ENCODE data around the gene PHACTR1.
"Not testable (repeated sequence)": the region's sequence is repeated elsewhere in the genome, so short reads cannot be mapped to it uniquely, and the experiment has no call there.

Gene PHACTR1

GRCh38 chr6:13242590-13242989 is 526.0 kb downstream of the PHACTR1 start:
- Histone ChIP-seq H3K9me3 (ENCODE audit: low read depth, low read length) (no peaks in the 10 kb centered on the region), H3K36me3 (ENCODE audit: insufficient read depth, low read length) (no peaks in the 10 kb centered on the region), H3K9ac (ENCODE audit: insufficient read length) (no peak overlapping the region), H3K27ac (no peak overlapping the region), H3K4me3 (no peak overlapping the region)
- DNase-seq (ENCODE audit: low read depth, low spot score), result no peak
- TF ChIP-seq FOXP2 (optimal IDR thresholded peaks at IDR 0.05; ENCODE audit: control extremely low read depth, extremely low read length, insufficient read depth), result no peak
- no peak for TF ChIP-seq EZH2 (IDR thresholded peaks at IDR 0.05)
- TF ChIP-seq POLR2AphosphoS5 (IDR thresholded peaks at IDR 0.05; ENCODE audit: borderline replicate concordance, low read depth, low read length), result no peak

GRCh38 chr6:13243033-13243432 is 526.5 kb downstream of the PHACTR1 start:
- Histone ChIP-seq H3K9ac (ENCODE audit: insufficient read length) (no peak overlapping the region), H3K9me3 (ENCODE audit: low read depth, low read length) (no peaks in the 10 kb centered on the region), H3K27ac (no peak overlapping the region), H3K4me3 (no peak overlapping the region), H3K36me3 (ENCODE audit: insufficient read depth, low read length) (no peaks in the 10 kb centered on the region)
- no peak for DNase-seq (ENCODE audit: low read depth, low spot score)
- TF ChIP-seq FOXP2 (optimal IDR thresholded peaks at IDR 0.05; ENCODE audit: control extremely low read depth, extremely low read length, insufficient read depth) (no peak), EZH2 (IDR thresholded peaks at IDR 0.05) (no peak), POLR2AphosphoS5 (IDR thresholded peaks at IDR 0.05; ENCODE audit: borderline replicate concordance, low read depth, low read length) (no peak)

GRCh38 chr6:13243745-13244144 is 527.2 kb downstream of the PHACTR1 start:
- not testable (repeated sequence) for H3K9ac ChIP-seq (ENCODE audit: insufficient read length); H3K9me3 ChIP-seq (ENCODE audit: low read depth, low read length); H3K27ac ChIP-seq; H3K36me3 ChIP-seq (ENCODE audit: insufficient read depth, low read length); DNase-seq (ENCODE audit: low read depth, low spot score); H3K4me3 ChIP-seq

- TF ChIP-seq EZH2 (IDR thresholded peaks at IDR 0.05) (no peak), POLR2AphosphoS5 (IDR thresholded peaks at IDR 0.05; ENCODE audit: borderline replicate concordance, low read depth, low read length) (no peak), FOXP2 (optimal IDR thresholded peaks at IDR 0.05; ENCODE audit: control extremely low read depth, extremely low read length, insufficient read depth) (no peak)
- DNase-seq (ENCODE audit: low read depth, low spot score), result no peak
- Histone ChIP-seq H3K36me3 (ENCODE audit: insufficient read depth, low read length) (no peaks in the 10 kb centered on the region), H3K4me3 (no peak overlapping the region), H3K27ac (no peak overlapping the region), H3K9me3 (ENCODE audit: low read depth, low read length) (no peaks in the 10 kb centered on the region), H3K9ac (ENCODE audit: insufficient read length) (no peak overlapping the region)
These were observed 531.1 kb downstream of the PHACTR1 start for GRCh38 chr6:13247627-13248026.

- no peaks in the 10 kb centered on the region for H3K9me3 ChIP-seq (ENCODE audit: low read depth, low read length)
- no peaks in the 10 kb centered on the region for H3K36me3 ChIP-seq (ENCODE audit: insufficient read depth, low read length)
- H3K27ac ChIP-seq, result no peak overlapping the region
- DNase-seq (ENCODE audit: low read depth, low spot score), result no peak
- no peak overlapping the region for H3K4me3 ChIP-seq
- no peak overlapping the region for H3K9ac ChIP-seq (ENCODE audit: insufficient read length)
- TF ChIP-seq EZH2 (IDR thresholded peaks at IDR 0.05) (no peak), FOXP2 (optimal IDR thresholded peaks at IDR 0.05; ENCODE audit: control extremely low read depth, extremely low read length, insufficient read depth) (no peak), POLR2AphosphoS5 (IDR thresholded peaks at IDR 0.05; ENCODE audit: borderline replicate concordance, low read depth, low read length) (no peak)
These were observed 531.5 kb downstream of the PHACTR1 start for GRCh38 chr6:13248053-13248452.

- Histone ChIP-seq H3K9ac (ENCODE audit: insufficient read length) (no peak overlapping the region), H3K4me3 (no peak overlapping the region), H3K36me3 (ENCODE audit: insufficient read depth, low read length) (no peaks in the 10 kb centered on the region), H3K27ac (no peak overlapping the region), H3K9me3 (ENCODE audit: low read depth, low read length) (no peaks in the 10 kb centered on the region)
- DNase-seq (ENCODE audit: low read depth, low spot score), result no peak
- no peak for TF ChIP-seq POLR2AphosphoS5 (IDR thresholded peaks at IDR 0.05; ENCODE audit: borderline replicate concordance, low read depth, low read length)
- no peak for TF ChIP-seq FOXP2 (optimal IDR thresholded peaks at IDR 0.05; ENCODE audit: control extremely low read depth, extremely low read length, insufficient read depth)
- TF ChIP-seq EZH2 (IDR thresholded peaks at IDR 0.05), result no peak
These were observed 532.0 kb downstream of the PHACTR1 start for GRCh38 chr6:13248584-13248985.

GRCh38 chr6:13248994-13249393 is 532.4 kb downstream of the PHACTR1 start:
- Histone ChIP-seq H3K27ac (no peak overlapping the region), H3K4me3 (no peak overlapping the region), H3K9ac (ENCODE audit: insufficient read length) (no peak overlapping the region), H3K36me3 (ENCODE audit: insufficient read depth, low read length) (no peaks in the 10 kb centered on the region), H3K9me3 (ENCODE audit: low read depth, low read length) (no peaks in the 10 kb centered on the region)
- no peak for TF ChIP-seq FOXP2 (optimal IDR thresholded peaks at IDR 0.05; ENCODE audit: control extremely low read depth, extremely low read length, insufficient read depth)
- TF ChIP-seq EZH2 (IDR thresholded peaks at IDR 0.05), result no peak
- TF ChIP-seq POLR2AphosphoS5 (IDR thresholded peaks at IDR 0.05; ENCODE audit: borderline replicate concordance, low read depth, low read length), result no peak
- no peak for DNase-seq (ENCODE audit: low read depth, low spot score)

GRCh38 chr6:13249817-13250216 is 533.2 kb downstream of the PHACTR1 start:
- no peak for DNase-seq (ENCODE audit: low read depth, low spot score)
- no peaks in the 10 kb centered on the region for H3K36me3 ChIP-seq (ENCODE audit: insufficient read depth, low read length)
- no peak overlapping the region for H3K9ac ChIP-seq (ENCODE audit: insufficient read length)
- no peak overlapping the region for H3K27ac ChIP-seq
- TF ChIP-seq FOXP2 (optimal IDR thresholded peaks at IDR 0.05; ENCODE audit: control extremely low read depth, extremely low read length, insufficient read depth) (no peak), POLR2AphosphoS5 (IDR thresholded peaks at IDR 0.05; ENCODE audit: borderline replicate concordance, low read depth, low read length) (no peak), EZH2 (IDR thresholded peaks at IDR 0.05) (no peak)
- no peaks in the 10 kb centered on the region for H3K9me3 ChIP-seq (ENCODE audit: low read depth, low read length)
- H3K4me3 ChIP-seq, result no peak overlapping the region

- H3K9me3 ChIP-seq (ENCODE audit: low read depth, low read length), result no peaks in the 10 kb centered on the region
- no peak overlapping the region for H3K4me3 ChIP-seq
- DNase-seq (ENCODE audit: low read depth, low spot score), result no peak
- H3K27ac ChIP-seq, result no peak overlapping the region
- TF ChIP-seq FOXP2 (optimal IDR thresholded peaks at IDR 0.05; ENCODE audit: control extremely low read depth, extremely low read length, insufficient read depth), result no peak
- no peak for TF ChIP-seq EZH2 (IDR thresholded peaks at IDR 0.05)
- no peak for TF ChIP-seq POLR2AphosphoS5 (IDR thresholded peaks at IDR 0.05; ENCODE audit: borderline replicate concordance, low read depth, low read length)
- H3K9ac ChIP-seq (ENCODE audit: insufficient read length), result no peak overlapping the region
- H3K36me3 ChIP-seq (ENCODE audit: insufficient read depth, low read length), result no peaks in the 10 kb centered on the region
These were observed 534.1 kb downstream of the PHACTR1 start for GRCh38 chr6:13250703-13251102.

All from SK-N-MC (cell line).